Ectodermal cell (in vitro differentiated cells): ENCODE results near the gene PARP6.

ENCODE experiments used
- H3K27ac ChIP-seq: 2 replicates; pipeline ENCODE4 v1.7.0; 2013; ENCODE audit warnings: mild to moderate bottlenecking, low read depth, low read length; ENCODE audit not compliant: insufficient read depth, poor library complexity, severe bottlenecking
- H3K27me3 ChIP-seq: 2 replicates; pipeline ENCODE4 v1.7.0; 2013; ENCODE audit warnings: mild to moderate bottlenecking, low read length; ENCODE audit not compliant: insufficient read depth, control insufficient read depth, poor library complexity, severe bottlenecking
- H3K36me3 ChIP-seq: one replicate; pipeline ENCODE4 v1.7.0; 2013; ENCODE audit warnings: low read length; ENCODE audit not compliant: control insufficient read depth, insufficient read depth
- H3K4me1 ChIP-seq: one replicate; pipeline ENCODE4 v1.7.0; 2013; ENCODE audit warnings: low read length; ENCODE audit not compliant: control insufficient read depth, insufficient read depth
- H3K4me3 ChIP-seq: 2 replicates; pipeline ENCODE4 v1.7.0; 2013; ENCODE audit warnings: low read depth, low read length, control low read depth; ENCODE audit not compliant: insufficient read depth
- H3K9me3 ChIP-seq: 2 replicates; pipeline ENCODE4 v1.7.0; 2013; ENCODE audit warnings: mild to moderate bottlenecking, low read length, moderate library complexity; ENCODE audit not compliant: control insufficient read depth
- WGBS, 2 experiments: methylation state at CpG; one replicate each; pipeline ENCODE4 v1.1.7; 2013; ENCODE audit warnings: missing lambda C conversion rate in 2 of 2; 5-methylcytosine and 5-hydroxymethylcytosine counted together

PARP6 gene

DNA sequence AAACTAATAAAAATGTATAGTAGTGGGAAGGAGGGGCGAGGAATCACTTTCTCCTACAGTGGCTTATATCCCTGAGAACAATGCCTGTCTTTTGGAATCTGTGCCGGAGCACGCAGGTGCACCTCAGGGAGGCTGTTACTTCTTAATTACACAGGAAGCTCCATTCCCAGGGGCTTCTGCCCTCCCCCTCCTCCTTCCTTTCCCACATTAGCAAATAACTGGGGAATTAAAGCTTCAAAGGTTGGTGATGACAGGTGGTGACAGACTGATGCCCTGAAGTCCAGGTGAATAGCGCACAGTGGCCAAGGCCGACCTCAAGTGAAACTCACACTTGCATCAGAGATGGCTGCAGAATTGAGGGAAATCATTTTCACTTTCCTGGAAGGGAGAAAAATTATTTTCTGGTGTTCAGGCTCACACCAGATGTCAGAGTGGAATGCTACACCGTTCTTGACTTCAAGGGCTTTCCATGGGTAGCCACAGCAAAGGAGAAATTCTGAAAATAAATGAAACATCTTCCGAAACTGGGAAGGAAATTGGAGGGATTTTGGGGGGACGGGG, 78.4 kb downstream of the PARP6 start:
- Histone ChIP-seq H3K27ac (no peak overlapping the region), H3K36me3 (peaks cover 3% of the 10 kb centered on the region), H3K4me3 (no peak overlapping the region), H3K9me3 (no peaks in the 10 kb centered on the region), H3K4me1 (peaks cover 3% of the 10 kb centered on the region), H3K27me3 (peaks cover 45% of the 10 kb centered on the region)
- WGBS, 2 experiments, result 75 to 78% methylated on average over 7 to 8 of the region's 8 CpGs

DNA sequence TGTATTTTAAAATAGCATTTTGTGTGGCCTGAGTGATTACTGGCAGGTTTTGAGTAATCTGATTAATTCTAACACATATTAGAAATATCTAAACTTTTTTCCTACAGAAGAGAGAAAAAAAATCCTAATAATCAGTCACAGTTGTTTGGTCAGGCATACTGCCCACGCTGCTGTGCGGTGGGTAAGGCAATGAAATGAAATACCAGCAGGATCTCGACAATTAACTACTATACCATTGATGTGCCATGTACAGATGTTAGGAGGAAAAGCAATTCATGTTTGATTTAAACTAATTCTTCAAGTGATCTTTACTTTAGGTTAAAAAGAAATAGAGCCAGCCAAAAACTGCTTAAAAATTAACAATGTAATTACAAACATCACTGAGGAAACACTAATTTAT, 79.9 kb downstream of the PARP6 start:
- H3K4me1 ChIP-seq, result peaks cover 3% of the 10 kb centered on the region
- WGBS, 2 experiments, result 88 to 100% methylated on average over 3 of the region's 3 CpGs
- no peaks in the 10 kb centered on the region for H3K9me3 ChIP-seq

More for the DNA sequence above, 79.9 kb downstream of the PARP6 start:
- Histone ChIP-seq H3K4me3 (no peak overlapping the region), H3K27ac (no peak overlapping the region), H3K27me3 (peaks cover 31% of the 10 kb centered on the region), H3K36me3 (no peaks in the 10 kb centered on the region)
